ENCODE results near the gene ZBTB44.

The ZBTB44 gene

GRCh38 chr11:130202818-130203689 lies 111.7 kb downstream of the ZBTB44 start:
- no peak overlapping the region for H3K4me3 ChIP-seq (ENCODE audit: low read depth, low read length)
- TF ChIP-seq, protein P1, sequence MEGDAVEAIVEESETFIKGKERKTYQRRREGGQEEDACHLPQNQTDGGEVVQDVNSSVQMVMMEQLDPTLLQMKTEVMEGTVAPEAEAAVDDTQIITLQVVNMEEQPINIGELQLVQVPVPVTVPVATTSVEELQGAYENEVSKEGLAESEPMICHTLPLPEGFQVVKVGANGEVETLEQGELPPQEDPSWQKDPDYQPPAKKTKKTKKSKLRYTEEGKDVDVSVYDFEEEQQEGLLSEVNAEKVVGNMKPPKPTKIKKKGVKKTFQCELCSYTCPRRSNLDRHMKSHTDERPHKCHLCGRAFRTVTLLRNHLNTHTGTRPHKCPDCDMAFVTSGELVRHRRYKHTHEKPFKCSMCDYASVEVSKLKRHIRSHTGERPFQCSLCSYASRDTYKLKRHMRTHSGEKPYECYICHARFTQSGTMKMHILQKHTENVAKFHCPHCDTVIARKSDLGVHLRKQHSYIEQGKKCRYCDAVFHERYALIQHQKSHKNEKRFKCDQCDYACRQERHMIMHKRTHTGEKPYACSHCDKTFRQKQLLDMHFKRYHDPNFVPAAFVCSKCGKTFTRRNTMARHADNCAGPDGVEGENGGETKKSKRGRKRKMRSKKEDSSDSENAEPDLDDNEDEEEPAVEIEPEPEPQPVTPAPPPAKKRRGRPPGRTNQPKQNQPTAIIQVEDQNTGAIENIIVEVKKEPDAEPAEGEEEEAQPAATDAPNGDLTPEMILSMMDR (IDR thresholded peaks at IDR 0.05; ENCODE audit: borderline replicate concordance, insufficient read depth, low read depth, low read length): no peak

DNA sequence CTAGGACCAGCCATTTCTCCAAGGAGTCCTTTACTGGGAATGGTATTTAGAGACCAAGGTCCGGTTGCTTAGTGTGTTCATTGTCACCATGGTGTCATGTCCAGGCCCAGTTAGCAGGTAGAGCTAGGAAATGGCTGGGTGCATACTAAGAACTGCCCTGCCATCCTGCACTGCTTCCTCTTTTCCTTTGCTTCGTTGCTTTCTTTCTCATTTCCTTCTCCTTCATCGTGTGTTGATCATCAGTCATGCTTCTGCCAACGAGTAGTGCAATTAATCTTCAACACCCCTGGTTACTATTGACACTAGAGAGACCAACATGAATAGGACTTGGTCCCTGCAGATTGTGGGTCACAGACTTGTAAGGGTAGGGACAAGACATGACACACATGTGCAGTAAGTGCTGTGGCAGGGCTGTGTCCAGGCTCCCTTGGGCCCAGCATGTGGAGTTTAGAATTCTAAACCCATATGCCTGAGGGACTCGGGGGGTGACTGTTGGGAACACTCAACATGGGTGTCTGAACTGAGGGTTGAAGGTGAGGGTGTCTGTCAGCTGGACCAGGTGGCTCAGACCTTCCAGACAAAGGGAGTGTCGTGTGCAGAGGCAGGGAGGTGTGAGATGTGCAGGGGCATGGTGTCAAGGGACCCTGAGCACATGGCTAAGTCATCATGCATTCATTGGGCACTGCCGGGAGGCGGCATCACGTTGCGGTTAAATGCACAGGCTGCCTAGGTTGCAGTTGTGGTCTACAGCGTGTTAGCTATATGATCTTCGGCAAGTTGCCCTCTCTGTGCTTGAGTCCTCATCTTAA lies 112.5 kb downstream of the ZBTB44 start:
- TF ChIP-seq, protein P1 (IDR thresholded peaks at IDR 0.05; ENCODE audit: borderline replicate concordance, insufficient read depth, low read depth, low read length): no peak
- H3K4me3 ChIP-seq (ENCODE audit: low read depth, low read length): no peak overlapping the region

- TF ChIP-seq, protein P1 (IDR thresholded peaks at IDR 0.05; ENCODE audit: borderline replicate concordance, insufficient read depth, low read depth, low read length): no peak
- H3K4me3 ChIP-seq (ENCODE audit: low read depth, low read length): no peak overlapping the region
These were observed 113.7 kb downstream of the ZBTB44 start for GRCh38 chr11:130201026-130201425.

GRCh38 chr11:130199792-130200191 lies 114.9 kb downstream of the ZBTB44 start:
- no peak overlapping the region for H3K4me3 ChIP-seq (ENCODE audit: low read depth, low read length)
- TF ChIP-seq, protein P1 (IDR thresholded peaks at IDR 0.05; ENCODE audit: borderline replicate concordance, insufficient read depth, low read depth, low read length): no peak

DNA sequence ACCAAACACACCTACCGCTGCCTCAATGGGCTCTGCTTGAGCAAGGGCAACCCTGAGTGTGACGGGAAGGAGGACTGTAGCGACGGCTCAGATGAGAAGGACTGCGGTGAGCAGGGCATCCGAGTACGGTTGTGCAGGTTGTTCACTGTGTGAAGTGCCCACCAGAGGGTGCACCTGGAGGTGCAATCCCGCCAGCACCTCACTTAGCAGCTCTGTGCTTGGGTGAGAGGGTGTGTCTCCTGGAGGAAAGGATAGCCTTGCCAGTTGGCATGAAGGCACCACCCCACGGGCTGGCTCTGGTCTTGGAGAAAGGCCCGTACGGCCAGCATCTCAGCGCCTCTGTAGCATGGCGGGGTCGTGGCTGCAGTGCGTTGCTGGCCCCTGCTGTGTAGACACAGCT lies 115.8 kb downstream of the ZBTB44 start:
- no peak overlapping the region for H3K4me3 ChIP-seq (ENCODE audit: low read depth, low read length)
- TF ChIP-seq, protein P1 (IDR thresholded peaks at IDR 0.05; ENCODE audit: borderline replicate concordance, insufficient read depth, low read depth, low read length): no peak

GRCh38 chr11:130198292-130198691 lies 116.4 kb downstream of the ZBTB44 start:
- no peak overlapping the region for H3K4me3 ChIP-seq (ENCODE audit: low read depth, low read length)
- TF ChIP-seq, protein P1 (IDR thresholded peaks at IDR 0.05; ENCODE audit: borderline replicate concordance, insufficient read depth, low read depth, low read length): no peak
